Kidney (tissue), 14 donors: Measurements from ENCODE around the gene DPH2. TPM values are rescaled to one million over a fixed set of nuclear protein-coding genes. Genes with fewer than 3 reads are reported as not detected.

Experiments used
- DNase-seq, 5 donors: peaks; one replicate each; pipeline ENCODE4 v3.0.0-alpha.2; 2013 to 2020
- FAIRE-seq: peaks from 2 replicates; lab custom pipeline; 2012; peaks lifted over from hg19 to GRCh38; lab: Jason Lieb, UNC
- H3K27ac ChIP-seq, 2 donors: one replicate each; pipeline ENCODE4 v1.7.0; 2013; ENCODE audit warnings: low read depth in 2 of 2, low read length in 2 of 2, inconsistent platforms in 1 of 2
- H3K27me3 ChIP-seq: one replicate; pipeline ENCODE4 v1.7.1; 2013; ENCODE audit warnings: low read length, inconsistent platforms; ENCODE audit not compliant: control insufficient read depth, insufficient read depth
- H3K36me3 ChIP-seq, 3 donors: one replicate each; pipeline versions ENCODE4 v1.7.0 to v1.7.1; 2013; ENCODE audit warnings: low read length in 3 of 3, control low read depth in 1 of 3, inconsistent platforms in 1 of 3; ENCODE audit not compliant: insufficient read depth in 3 of 3, control insufficient read depth in 2 of 3
- H3K4me1 ChIP-seq, 3 donors: one replicate each; pipeline versions ENCODE4 v1.7.0 to v1.7.1; 2013; ENCODE audit warnings: low read length in 3 of 3, inconsistent platforms in 1 of 3, low read depth in 1 of 3; ENCODE audit not compliant: control insufficient read depth in 2 of 3, insufficient read depth in 2 of 3
- H3K4me3 ChIP-seq, 3 donors: one replicate each; pipeline versions ENCODE4 v1.7.0 to v1.8.1; 2013; ENCODE audit warnings: low read length in 3 of 3, control low read depth in 1 of 3, inconsistent platforms in 1 of 3
- H3K9ac ChIP-seq, 3 donors: one replicate each; pipeline versions ENCODE4 v1.7.0 to v1.7.1; 2013; ENCODE audit warnings: low read length in 3 of 3, control low read depth in 1 of 3, inconsistent platforms in 1 of 3
- H3K9me3 ChIP-seq, 3 donors: one replicate each; pipeline versions ENCODE4 v1.7.0 to v1.7.1; 2013; ENCODE audit warnings: low read length in 3 of 3, control low read depth in 1 of 3, inconsistent platforms in 1 of 3; ENCODE audit not compliant: control insufficient read depth in 2 of 3, insufficient read depth in 1 of 3
- CTCF ChIP-seq: IDR thresholded peaks from 3 replicates; pipeline ENCODE4 v1.5.1; 2012; ENCODE audit warnings: mild to moderate bottlenecking, moderate library complexity, borderline replicate concordance; ENCODE audit not compliant: insufficient read depth; ENCODE audit errors: extremely low read depth
- intact Hi-C: fragments of 100-400 bp; cut with DNase I; formaldehyde crosslinking; loops from one replicate; pipeline ENCODE4 v1.11.1; 2022
- polyA plus RNA-seq: library from polyadenylated mRNA; stranded (reverse); fragments of 350-450 nt; fragmentation: Illumina TruSeq; extraction: RNeasy Lipid Tissue Mini Kit (QIAGEN cat#74804); gene quantifications from one replicate; pipeline ENCODE4 v1.2.3, GENCODE V29; 2014; ENCODE audit warnings: low read depth, low replicate concordance; ENCODE audit not compliant: insufficient read depth
- total RNA-seq: library from RNA; stranded (reverse); fragmentation: NEBNext Ultra II Directional; extraction: Animal tissue kit (Norgen Biotek cat#: 25700); gene quantifications from one replicate; pipeline ENCODE4 v1.2.1, GENCODE V29; 2021
- donor health status: control.
- donor health status: control.
- donor health status: control.
- donor health status: control.
- donor health status: control.
- donor health status: DM: yes; HTN: yes; CAD: no.
- donor health status: Normal renal cell carcinoma (clear cell type).

Gene DPH2
- total and polyA plus RNA-seq, 2 donors from 2014 or later = 15.9 to 24.0 TPM

GRCh38 chr1:44021581-44022321 is 51.9 kb downstream of the DPH2 start:
- Histone ChIP-seq H3K4me1 (no peaks in the 10 kb centered on the region), H3K4me3 (no peak overlapping the region), H3K27me3 (no peaks in the 10 kb centered on the region), H3K9me3 (no peaks in the 10 kb centered on the region), H3K36me3 (no peaks in the 10 kb centered on the region), H3K27ac (no peak overlapping the region), H3K9ac (no peak overlapping the region)
- TF ChIP-seq CTCF = no peak
- intact Hi-C loops = no loop called here
- FAIRE-seq (no peak), DNase-seq (no peak)

Other genes with a start within 250 kb of the DPH2 start
- 1.9 TPM for gene ARTN, start 36.2 kb upstream of the DPH2 start, total RNA-seq
- gene ARTN, start 36.2 kb upstream of the DPH2 start, polyA plus RNA-seq = 4.3 TPM
- 33.8 TPM for gene IPO13, start 23.1 kb upstream of the DPH2 start, total RNA-seq
- 56.1 TPM for gene IPO13, start 23.1 kb upstream of the DPH2 start, polyA plus RNA-seq
- 156 TPM for gene ATP6V0B, start 5.0 kb downstream of the DPH2 start, total RNA-seq
- gene ATP6V0B, start 5.0 kb downstream of the DPH2 start, polyA plus RNA-seq = 636 TPM
- 25.1 TPM for gene B4GALT2, start 9.2 kb downstream of the DPH2 start, total RNA-seq
- gene B4GALT2, start 9.2 kb downstream of the DPH2 start, polyA plus RNA-seq = 32.5 TPM
- gene CCDC24, start 21.6 kb downstream of the DPH2 start, total RNA-seq = 24.3 TPM
- gene CCDC24, start 21.6 kb downstream of the DPH2 start, polyA plus RNA-seq = 35.6 TPM
- gene SLC6A9, start 61.5 kb downstream of the DPH2 start, total RNA-seq = 12.6 TPM
- 2.0 TPM for gene SLC6A9, start 61.5 kb downstream of the DPH2 start, polyA plus RNA-seq
- not detected for gene KLF17, start 148.8 kb downstream of the DPH2 start, total RNA-seq
- gene KLF17, start 148.8 kb downstream of the DPH2 start, polyA plus RNA-seq = not detected
- not detected for gene KLF18, start 171.6 kb downstream of the DPH2 start, total RNA-seq
- not detected for gene KLF18, start 171.6 kb downstream of the DPH2 start, polyA plus RNA-seq
- gene DMAP1, start 243.5 kb downstream of the DPH2 start, total RNA-seq = 43.0 TPM
- 62.0 TPM for gene DMAP1, start 243.5 kb downstream of the DPH2 start, polyA plus RNA-seq